ENCODE results near the gene ANKRD11. TPM values are rescaled to one million over a fixed set of nuclear protein-coding genes. Genes with fewer than 3 reads are reported as not detected.
A peak's percentile ranks its signal among the peaks of the same experiment; 100 is the strongest.
"Not testable (repeated sequence)": the region's sequence is repeated elsewhere in the genome, so short reads cannot be mapped to it uniquely, and the experiment has no call there.

The ANKRD11 gene
- total RNA-seq, 1 donor from 2014 or later, result 165 TPM

DNA sequence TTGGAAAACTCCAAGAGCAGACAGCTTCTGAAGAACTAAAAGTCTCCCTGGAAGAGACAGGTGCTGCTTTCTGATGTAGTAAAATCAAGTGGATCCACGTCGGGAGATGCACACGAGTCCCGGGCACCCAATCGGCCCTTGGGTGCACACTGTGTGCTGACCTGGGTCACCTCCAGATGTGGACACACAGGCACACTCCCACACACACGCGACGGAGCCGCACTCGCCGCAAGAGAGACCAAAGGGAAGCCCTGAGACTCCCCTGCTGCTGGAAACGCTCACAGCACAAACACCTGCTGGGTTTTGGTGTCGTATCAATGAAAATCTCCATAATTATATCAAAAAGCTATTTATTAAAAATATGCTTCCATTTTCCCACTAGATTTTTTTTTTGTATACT is 94.2 kb downstream of the ANKRD11 start:
- Mint-ChIP-seq H3K27ac (ENCODE audit: unreplicated experiment) (no peak overlapping the region), H3K4me1 (ENCODE audit: unreplicated experiment) (peaks cover 52% of the 10 kb centered on the region), H3K9me3 (ENCODE audit: unreplicated experiment) (no peaks in the 10 kb centered on the region), H3K4me3 (ENCODE audit: unreplicated experiment) (no peak overlapping the region), H3K36me3 (ENCODE audit: low read depth, unreplicated experiment) (peaks cover 10% of the 10 kb centered on the region), H3K27me3 (ENCODE audit: unreplicated experiment) (peaks cover 9% of the 10 kb centered on the region)
- DNase-seq (ENCODE audit: low spot score), result no peak
- TF ChIP-seq, protein P1, sequence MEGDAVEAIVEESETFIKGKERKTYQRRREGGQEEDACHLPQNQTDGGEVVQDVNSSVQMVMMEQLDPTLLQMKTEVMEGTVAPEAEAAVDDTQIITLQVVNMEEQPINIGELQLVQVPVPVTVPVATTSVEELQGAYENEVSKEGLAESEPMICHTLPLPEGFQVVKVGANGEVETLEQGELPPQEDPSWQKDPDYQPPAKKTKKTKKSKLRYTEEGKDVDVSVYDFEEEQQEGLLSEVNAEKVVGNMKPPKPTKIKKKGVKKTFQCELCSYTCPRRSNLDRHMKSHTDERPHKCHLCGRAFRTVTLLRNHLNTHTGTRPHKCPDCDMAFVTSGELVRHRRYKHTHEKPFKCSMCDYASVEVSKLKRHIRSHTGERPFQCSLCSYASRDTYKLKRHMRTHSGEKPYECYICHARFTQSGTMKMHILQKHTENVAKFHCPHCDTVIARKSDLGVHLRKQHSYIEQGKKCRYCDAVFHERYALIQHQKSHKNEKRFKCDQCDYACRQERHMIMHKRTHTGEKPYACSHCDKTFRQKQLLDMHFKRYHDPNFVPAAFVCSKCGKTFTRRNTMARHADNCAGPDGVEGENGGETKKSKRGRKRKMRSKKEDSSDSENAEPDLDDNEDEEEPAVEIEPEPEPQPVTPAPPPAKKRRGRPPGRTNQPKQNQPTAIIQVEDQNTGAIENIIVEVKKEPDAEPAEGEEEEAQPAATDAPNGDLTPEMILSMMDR (IDR thresholded peaks at IDR 0.05; ENCODE audit: unreplicated experiment), result no peak

DNA sequence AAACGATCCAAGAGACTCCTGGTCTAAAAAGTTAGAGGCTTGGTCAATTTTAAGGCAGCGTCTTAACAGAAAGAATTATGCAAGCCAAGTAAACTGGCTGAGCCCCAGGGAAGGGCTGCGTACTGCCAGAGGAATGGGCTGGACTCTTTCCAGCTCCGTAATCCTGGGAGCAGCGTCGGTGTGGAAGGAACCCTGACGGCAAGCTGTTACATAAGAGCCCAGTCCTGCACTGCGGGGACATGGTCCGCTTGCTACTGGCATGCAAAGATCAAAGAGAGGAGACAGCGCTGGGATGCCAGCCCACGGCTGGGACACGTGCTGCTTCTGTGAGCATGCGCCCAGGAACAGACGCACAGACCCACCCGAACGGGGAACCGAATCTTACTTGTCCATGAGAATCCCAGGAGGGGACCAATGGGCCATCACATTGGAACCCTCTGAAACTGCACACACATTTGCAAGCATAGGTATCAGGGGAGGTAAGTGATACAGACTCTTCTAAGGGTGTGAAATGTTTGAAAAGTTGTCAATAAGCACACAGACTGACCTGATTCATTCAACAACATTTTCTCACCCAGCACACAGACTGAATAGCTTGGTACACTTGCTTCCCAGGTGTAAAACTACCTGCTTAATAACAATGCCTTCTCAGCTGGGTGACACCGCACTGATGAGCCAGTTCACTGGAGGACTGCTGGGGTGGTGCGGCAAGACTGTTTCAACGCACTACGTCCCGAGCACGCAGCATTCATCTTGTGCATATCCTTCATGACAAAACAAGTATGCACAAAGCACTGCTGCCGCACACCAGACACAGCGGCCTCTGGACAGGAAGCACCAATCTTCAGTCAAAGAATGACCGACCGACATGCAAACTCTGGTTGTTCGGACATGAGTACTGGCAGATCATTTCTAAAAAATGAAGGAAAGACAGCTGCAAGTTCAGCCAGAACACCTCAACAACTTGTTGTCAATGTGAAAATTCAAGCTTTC is 94.9 kb downstream of the ANKRD11 start:
- no peak overlapping the region for H3K4me3 Mint-ChIP-seq (ENCODE audit: unreplicated experiment)
- no peak for DNase-seq (ENCODE audit: low spot score)
- H3K27ac Mint-ChIP-seq (ENCODE audit: unreplicated experiment), result peak overlapping the region; percentile 42
- TF ChIP-seq, protein P1 (IDR thresholded peaks at IDR 0.05; ENCODE audit: unreplicated experiment), result no peak
- peaks cover 9% of the 10 kb centered on the region for H3K27me3 Mint-ChIP-seq (ENCODE audit: unreplicated experiment)
- H3K9me3 Mint-ChIP-seq (ENCODE audit: unreplicated experiment), result no peaks in the 10 kb centered on the region
- peaks cover 55% of the 10 kb centered on the region for H3K4me1 Mint-ChIP-seq (ENCODE audit: unreplicated experiment)
- peaks cover 10% of the 10 kb centered on the region for H3K36me3 Mint-ChIP-seq (ENCODE audit: low read depth, unreplicated experiment)

DNA sequence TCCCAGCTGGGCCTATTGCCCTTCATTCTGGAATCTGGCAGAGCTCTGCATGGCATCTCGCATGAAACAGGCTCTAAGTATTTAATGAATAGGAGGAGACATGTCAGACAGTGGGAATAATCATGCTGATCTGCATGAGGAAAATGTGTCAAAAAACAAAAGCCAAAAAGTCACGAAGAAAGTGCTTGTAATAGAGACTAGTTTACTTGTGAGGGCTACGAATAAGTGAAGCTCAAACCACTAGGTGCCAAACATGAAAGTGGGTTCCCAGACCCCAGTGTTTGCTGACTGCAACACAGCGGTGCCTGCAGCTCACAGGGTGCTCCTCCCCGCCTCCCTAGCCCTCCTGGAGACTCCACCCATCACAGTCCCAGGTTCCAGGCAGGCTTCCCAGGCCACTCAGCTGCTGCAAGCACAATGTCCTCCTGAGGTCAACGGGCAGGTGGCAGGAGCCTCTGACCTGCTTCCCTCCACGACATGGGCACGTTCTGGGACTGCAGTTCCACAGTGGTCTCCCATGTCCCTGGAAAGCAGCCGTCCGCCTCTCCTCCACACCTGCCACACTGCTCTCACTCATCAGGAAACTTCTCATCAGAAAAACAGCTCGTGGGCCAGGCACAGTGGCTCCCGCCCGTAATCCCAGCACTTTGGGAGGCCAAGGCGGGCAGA is 96.5 kb downstream of the ANKRD11 start:
- H3K4me1 Mint-ChIP-seq (ENCODE audit: unreplicated experiment), result peaks cover 56% of the 10 kb centered on the region

DNA sequence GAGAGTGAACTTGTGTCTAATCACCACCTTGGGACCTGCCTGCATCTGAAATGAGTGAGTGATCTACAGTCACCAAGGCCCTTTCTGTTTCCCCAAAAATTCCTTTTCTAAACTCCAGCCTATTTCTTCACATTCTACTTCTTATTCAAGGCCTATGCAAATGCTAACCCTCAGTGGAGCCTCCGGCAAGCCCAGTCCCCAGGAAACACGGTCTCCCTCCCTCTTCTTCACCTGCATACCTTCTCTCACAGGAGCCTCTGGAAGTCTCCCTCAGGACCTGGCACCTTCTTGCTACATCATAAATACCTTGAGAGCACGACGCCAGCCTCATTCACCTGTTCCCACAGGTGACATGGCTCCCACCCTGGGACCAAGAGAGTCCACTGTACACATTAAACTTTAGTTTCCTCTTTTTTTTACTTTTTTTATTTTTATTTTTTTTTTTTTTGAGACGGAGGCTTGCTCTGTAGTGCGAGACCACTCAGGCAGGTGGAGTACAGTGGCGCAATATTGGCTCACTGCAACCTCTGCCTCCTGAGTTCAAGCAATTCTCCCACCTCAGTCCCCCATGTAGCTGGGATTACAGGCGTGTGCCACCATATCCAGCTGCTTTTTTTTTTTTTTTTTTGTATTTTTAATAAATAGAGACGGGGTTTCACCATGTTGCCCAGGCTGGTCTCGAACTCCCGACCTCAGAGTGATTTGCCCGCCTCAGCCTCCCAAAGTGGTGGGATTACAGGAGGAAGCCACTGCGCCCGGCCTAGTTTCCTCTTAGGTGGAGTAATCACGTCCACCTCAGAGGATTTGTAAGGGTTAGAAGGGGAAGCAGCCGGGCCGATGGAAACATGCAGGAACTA is 97.3 kb downstream of the ANKRD11 start:
- Mint-ChIP-seq H3K9me3 (ENCODE audit: unreplicated experiment) (no peaks in the 10 kb centered on the region), H3K36me3 (ENCODE audit: low read depth, unreplicated experiment) (peaks cover 5% of the 10 kb centered on the region), H3K4me3 (ENCODE audit: unreplicated experiment) (peak overlapping the region; percentile 37), H3K27ac (ENCODE audit: unreplicated experiment) (peak overlapping the region; percentile 87), H3K27me3 (ENCODE audit: unreplicated experiment) (peaks cover 8% of the 10 kb centered on the region), H3K4me1 (ENCODE audit: unreplicated experiment) (peaks cover 63% of the 10 kb centered on the region)
- peak; percentile 35 for DNase-seq (ENCODE audit: low spot score)
- TF ChIP-seq, protein P1 (IDR thresholded peaks at IDR 0.05; ENCODE audit: unreplicated experiment), result no peak

More for the DNA sequence above, 96.5 kb downstream of the ANKRD11 start:
- TF ChIP-seq, protein P1 (IDR thresholded peaks at IDR 0.05; ENCODE audit: unreplicated experiment), result no peak
- Mint-ChIP-seq H3K27me3 (ENCODE audit: unreplicated experiment) (peaks cover 8% of the 10 kb centered on the region), H3K4me3 (ENCODE audit: unreplicated experiment) (peak overlapping the region; percentile 37), H3K9me3 (ENCODE audit: unreplicated experiment) (no peaks in the 10 kb centered on the region), H3K36me3 (ENCODE audit: low read depth, unreplicated experiment) (peaks cover 10% of the 10 kb centered on the region), H3K27ac (ENCODE audit: unreplicated experiment) (peak overlapping the region; percentile 87)
- DNase-seq (ENCODE audit: low spot score), result no peak

DNA sequence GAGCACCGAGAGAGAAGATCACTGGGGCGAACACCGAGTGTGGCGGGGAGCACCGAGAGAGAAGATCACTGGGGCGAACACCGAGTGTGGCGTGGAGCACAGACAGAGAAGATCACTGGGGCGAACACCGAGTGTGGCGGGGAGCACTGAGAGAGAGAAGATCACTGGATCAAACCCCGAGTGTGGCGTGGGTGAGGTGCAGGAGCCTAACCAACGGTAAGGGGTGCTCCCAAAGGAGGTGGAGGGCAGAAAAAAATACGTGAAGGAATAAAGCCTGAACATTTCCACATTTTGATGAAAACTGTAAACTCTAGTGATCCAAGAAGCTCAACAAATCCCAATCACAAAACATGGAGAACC is 100.2 kb downstream of the ANKRD11 start:
- not testable (repeated sequence) for H3K36me3 Mint-ChIP-seq (ENCODE audit: low read depth, unreplicated experiment); DNase-seq (ENCODE audit: low spot score); H3K9me3 Mint-ChIP-seq (ENCODE audit: unreplicated experiment); H3K4me3 Mint-ChIP-seq (ENCODE audit: unreplicated experiment)
- Mint-ChIP-seq H3K27me3 (ENCODE audit: unreplicated experiment) (peaks cover 15% of the 10 kb centered on the region), H3K4me1 (ENCODE audit: unreplicated experiment) (peaks cover 74% of the 10 kb centered on the region), H3K27ac (ENCODE audit: unreplicated experiment) (peak overlapping the region; percentile 72)

DNA sequence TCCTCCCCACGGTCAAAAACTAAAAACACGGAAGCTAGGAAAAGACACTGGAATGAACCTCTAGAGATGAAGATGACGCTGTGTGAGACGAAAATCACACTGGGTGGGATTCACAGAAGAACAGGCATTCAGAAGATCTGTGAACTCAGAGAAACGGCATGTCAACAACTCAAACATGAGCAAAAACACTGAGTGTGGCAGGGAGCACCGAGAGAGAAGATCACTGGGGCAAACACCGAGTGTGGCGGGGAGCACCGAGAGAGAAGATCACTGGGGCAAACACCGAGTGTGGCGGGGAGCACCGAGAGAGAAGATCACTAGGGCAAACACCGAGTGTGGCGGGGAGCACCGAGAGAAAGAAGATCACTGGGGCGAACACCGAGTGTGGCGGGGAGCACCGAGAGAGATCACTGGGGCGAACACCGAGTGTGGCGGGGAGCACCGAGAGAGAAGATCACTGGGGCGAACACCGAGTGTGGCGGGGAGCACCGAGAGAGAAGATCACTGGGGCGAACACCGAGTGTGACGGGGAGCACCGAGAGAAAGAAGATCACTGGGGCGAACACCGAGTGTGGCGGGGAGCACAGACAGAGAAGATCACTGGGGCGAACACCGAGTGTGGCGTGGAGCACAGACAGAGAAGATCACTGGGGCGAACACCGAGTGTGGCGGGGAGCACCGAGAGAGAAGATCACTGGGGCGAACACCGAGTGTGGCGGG is 100.7 kb downstream of the ANKRD11 start:
- Mint-ChIP-seq H3K27ac (ENCODE audit: unreplicated experiment) (peak overlapping the region; percentile 20), H3K4me3 (ENCODE audit: unreplicated experiment) (peak overlapping the region; percentile 27), H3K27me3 (ENCODE audit: unreplicated experiment) (peaks cover 15% of the 10 kb centered on the region), H3K4me1 (ENCODE audit: unreplicated experiment) (peaks cover 70% of the 10 kb centered on the region)
- H3K36me3 Mint-ChIP-seq (ENCODE audit: low read depth, unreplicated experiment); H3K9me3 Mint-ChIP-seq (ENCODE audit: unreplicated experiment); DNase-seq (ENCODE audit: low spot score): not testable (repeated sequence)
